Ascending aorta (tissue), 2 donors: ENCODE data around the gene MYCBPAP. TPM values are rescaled to one million over a fixed set of nuclear protein-coding genes. Genes with fewer than 3 reads are reported as not detected.

Experiments
- DNase-seq, 2 donors: peaks; one replicate each; pipeline ENCODE4 v3.0.0-alpha.2; 2019; ENCODE audit warnings: low spot score in 2 of 2
- H3K27ac ChIP-seq, 2 donors: fragments of 200-600 bp; sonication (generic); one replicate each; pipeline ENCODE4 v1.5.1; 2016 to 2017; ENCODE audit warnings: mild to moderate bottlenecking in 1 of 2
- H3K27me3 ChIP-seq: fragments of 200-600 bp; sonication (generic); one replicate; pipeline ENCODE4 v1.5.1; 2017
- H3K36me3 ChIP-seq, 2 donors: fragments of 200-600 bp; sonication (generic); one replicate each; pipeline ENCODE4 v1.5.1; 2016
- H3K4me1 ChIP-seq, 2 donors: fragments of 200-600 bp; sonication (generic); one replicate each; pipeline ENCODE4 v1.5.1; 2016 to 2017; ENCODE audit warnings: mild to moderate bottlenecking in 1 of 2
- H3K4me3 ChIP-seq, 2 donors: fragments of 200-600 bp; sonication (generic); one replicate each; pipeline ENCODE4 v1.5.1; 2016 to 2017; ENCODE audit warnings: mild to moderate bottlenecking in 1 of 2
- H3K9me3 ChIP-seq, 2 donors: fragments of 200-600 bp; sonication (generic); one replicate each; pipeline ENCODE4 v1.5.1; 2016
- intact Hi-C: fragments of 100-400 bp; cut with DNase I; formaldehyde crosslinking; loops from one replicate; pipeline ENCODE4 v1.15.1; 2023
- total RNA-seq: library from RNA; depleted of rRNA; stranded (reverse); fragments of >200 nt; gene quantifications from one replicate; pipeline ENCODE4 v1.1.0, GENCODE V29; 2016
- TF ChIP-seq, protein P1 (sequence below), 3 experiments: fragments of 200-600 bp in 2 of 3; fragments of 450-650 bp in 1 of 3; sonication (generic) in 2 of 3; IDR thresholded peaks; one replicate each; pipeline ENCODE4 v1.5.1; 2016 to 2019; ENCODE audit warnings: antibody characterized with exemption in 3 of 3, mild to moderate bottlenecking in 1 of 3, moderate library complexity in 1 of 3

The MYCBPAP gene
- total RNA-seq, 1 donor from 2014 or later: 7.9 TPM

DNA sequence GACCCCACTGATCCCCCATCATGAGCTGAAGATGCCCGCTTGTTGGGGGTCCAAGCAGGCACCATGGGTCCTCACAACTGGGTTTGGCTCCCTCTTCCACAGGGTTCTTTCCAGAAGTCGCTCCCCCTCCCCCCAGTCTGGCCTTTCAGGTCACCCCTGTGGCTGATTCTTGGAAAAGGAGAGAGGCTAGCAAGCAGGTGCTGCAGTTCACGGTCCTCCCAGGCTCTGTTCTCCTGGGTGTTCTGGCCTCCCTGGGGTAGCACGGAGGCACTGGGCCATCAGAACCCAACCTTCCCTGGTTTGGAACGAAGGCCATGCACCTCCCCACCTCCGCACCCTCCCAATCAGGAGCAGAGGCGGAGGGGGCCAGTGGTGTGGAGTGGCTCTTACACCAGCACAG lies 71.2 kb downstream of the MYCBPAP start:
- no peak for DNase-seq
- no peaks in the 10 kb centered on the region for H3K9me3 ChIP-seq
- no peaks in the 10 kb centered on the region for H3K36me3 ChIP-seq
- no peaks in the 10 kb centered on the region for H3K4me1 ChIP-seq
- TF ChIP-seq, protein P1, sequence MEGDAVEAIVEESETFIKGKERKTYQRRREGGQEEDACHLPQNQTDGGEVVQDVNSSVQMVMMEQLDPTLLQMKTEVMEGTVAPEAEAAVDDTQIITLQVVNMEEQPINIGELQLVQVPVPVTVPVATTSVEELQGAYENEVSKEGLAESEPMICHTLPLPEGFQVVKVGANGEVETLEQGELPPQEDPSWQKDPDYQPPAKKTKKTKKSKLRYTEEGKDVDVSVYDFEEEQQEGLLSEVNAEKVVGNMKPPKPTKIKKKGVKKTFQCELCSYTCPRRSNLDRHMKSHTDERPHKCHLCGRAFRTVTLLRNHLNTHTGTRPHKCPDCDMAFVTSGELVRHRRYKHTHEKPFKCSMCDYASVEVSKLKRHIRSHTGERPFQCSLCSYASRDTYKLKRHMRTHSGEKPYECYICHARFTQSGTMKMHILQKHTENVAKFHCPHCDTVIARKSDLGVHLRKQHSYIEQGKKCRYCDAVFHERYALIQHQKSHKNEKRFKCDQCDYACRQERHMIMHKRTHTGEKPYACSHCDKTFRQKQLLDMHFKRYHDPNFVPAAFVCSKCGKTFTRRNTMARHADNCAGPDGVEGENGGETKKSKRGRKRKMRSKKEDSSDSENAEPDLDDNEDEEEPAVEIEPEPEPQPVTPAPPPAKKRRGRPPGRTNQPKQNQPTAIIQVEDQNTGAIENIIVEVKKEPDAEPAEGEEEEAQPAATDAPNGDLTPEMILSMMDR (IDR thresholded peaks at IDR 0.05): no peak
- no peak overlapping the region for H3K27ac ChIP-seq
- intact Hi-C loops: no loop called here
- H3K27me3 ChIP-seq: peaks cover 4% of the 10 kb centered on the region
- H3K4me3 ChIP-seq: no peak overlapping the region

DNA sequence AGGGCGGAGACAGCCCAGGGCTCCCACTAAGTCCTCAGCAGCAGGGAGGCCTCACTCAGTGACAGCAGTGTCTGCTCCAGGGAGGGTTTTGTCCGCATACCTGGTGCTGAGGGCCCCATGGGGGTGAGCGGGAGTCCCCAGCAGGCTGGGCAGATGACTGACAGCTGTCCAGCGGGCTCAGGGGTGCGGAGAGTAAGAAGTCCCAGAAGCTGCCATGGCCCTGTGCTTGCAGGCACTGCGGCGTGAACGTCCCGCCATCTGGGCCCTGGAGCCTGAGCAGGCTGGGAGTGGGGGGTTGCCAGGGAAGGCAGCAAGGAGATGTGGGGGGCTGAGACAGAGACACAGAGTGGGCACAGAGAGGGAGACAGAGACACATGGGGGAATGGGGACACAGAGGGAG lies 72.4 kb downstream of the MYCBPAP start:
- H3K9me3 ChIP-seq: no peaks in the 10 kb centered on the region
- no peaks in the 10 kb centered on the region for H3K36me3 ChIP-seq
- no peak overlapping the region for H3K27ac ChIP-seq
- intact Hi-C loops: no loop called here
- H3K27me3 ChIP-seq: peaks cover 4% of the 10 kb centered on the region
- TF ChIP-seq, protein P1 (IDR thresholded peaks at IDR 0.05): no peak
- H3K4me3 ChIP-seq: no peak overlapping the region
- H3K4me1 ChIP-seq: no peaks in the 10 kb centered on the region
- no peak for DNase-seq

Other genes starting within 250 kb of the MYCBPAP start
- not detected for gene TMEM92, start 234.0 kb upstream of the MYCBPAP start, total RNA-seq
- 51.3 TPM for gene XYLT2, start 162.3 kb upstream of the MYCBPAP start, total RNA-seq
- gene MRPL27, start 135.3 kb upstream of the MYCBPAP start, total RNA-seq: 28.9 TPM
- not detected for gene EME1, start 135.2 kb upstream of the MYCBPAP start, total RNA-seq
- gene LRRC59, start 110.9 kb upstream of the MYCBPAP start, total RNA-seq: 91.9 TPM
- gene ACSF2, start 82.2 kb upstream of the MYCBPAP start, total RNA-seq: 26.1 TPM
- not detected for gene CHAD, start 39.6 kb upstream of the MYCBPAP start, total RNA-seq
- 36.7 TPM for gene RSAD1, start 29.6 kb upstream of the MYCBPAP start, total RNA-seq
- 0.85 TPM for gene EPN3, start 24.3 kb downstream of the MYCBPAP start, total RNA-seq
- 463 TPM for gene SPATA20, start 38.7 kb downstream of the MYCBPAP start, total RNA-seq
- gene CACNA1G, start 52.3 kb downstream of the MYCBPAP start, total RNA-seq: 1.2 TPM
- gene ABCC3, start 126.4 kb downstream of the MYCBPAP start, total RNA-seq: 30.2 TPM
- gene ANKRD40, start 199.5 kb downstream of the MYCBPAP start, total RNA-seq: 35.4 TPM
- 32.0 TPM for gene LUC7L3, start 211.2 kb downstream of the MYCBPAP start, total RNA-seq